ENCODE measurements around the gene B3GNT7.

DNA sequence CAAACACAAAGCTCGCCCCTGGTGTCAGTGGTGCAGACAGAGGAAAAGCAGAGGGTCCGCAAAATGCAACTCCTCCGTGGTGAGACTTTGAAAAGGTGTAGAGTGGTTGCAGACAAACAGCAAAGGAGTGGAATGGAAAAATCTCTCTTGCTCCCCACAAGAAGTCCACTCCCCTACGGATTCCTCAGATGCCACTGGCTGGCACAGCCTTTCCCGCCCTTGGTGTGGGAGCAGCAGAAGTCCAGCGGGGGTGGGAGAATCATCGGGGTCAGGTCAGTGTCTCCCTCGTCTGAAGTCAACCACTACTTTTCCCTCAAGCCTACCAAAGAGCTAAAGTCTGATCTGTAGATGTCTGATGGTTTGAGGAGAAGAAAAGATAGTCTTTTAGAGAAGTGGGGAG lies 22.3 kb upstream of the B3GNT7 start:
- TF ChIP-seq, protein P1, sequence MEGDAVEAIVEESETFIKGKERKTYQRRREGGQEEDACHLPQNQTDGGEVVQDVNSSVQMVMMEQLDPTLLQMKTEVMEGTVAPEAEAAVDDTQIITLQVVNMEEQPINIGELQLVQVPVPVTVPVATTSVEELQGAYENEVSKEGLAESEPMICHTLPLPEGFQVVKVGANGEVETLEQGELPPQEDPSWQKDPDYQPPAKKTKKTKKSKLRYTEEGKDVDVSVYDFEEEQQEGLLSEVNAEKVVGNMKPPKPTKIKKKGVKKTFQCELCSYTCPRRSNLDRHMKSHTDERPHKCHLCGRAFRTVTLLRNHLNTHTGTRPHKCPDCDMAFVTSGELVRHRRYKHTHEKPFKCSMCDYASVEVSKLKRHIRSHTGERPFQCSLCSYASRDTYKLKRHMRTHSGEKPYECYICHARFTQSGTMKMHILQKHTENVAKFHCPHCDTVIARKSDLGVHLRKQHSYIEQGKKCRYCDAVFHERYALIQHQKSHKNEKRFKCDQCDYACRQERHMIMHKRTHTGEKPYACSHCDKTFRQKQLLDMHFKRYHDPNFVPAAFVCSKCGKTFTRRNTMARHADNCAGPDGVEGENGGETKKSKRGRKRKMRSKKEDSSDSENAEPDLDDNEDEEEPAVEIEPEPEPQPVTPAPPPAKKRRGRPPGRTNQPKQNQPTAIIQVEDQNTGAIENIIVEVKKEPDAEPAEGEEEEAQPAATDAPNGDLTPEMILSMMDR (IDR thresholded peaks at IDR 0.05), result no peak
- no peak for TF ChIP-seq POLR2AphosphoS5 (IDR thresholded peaks at IDR 0.05)
